ENCODE data around the gene ATG13.

DNA sequence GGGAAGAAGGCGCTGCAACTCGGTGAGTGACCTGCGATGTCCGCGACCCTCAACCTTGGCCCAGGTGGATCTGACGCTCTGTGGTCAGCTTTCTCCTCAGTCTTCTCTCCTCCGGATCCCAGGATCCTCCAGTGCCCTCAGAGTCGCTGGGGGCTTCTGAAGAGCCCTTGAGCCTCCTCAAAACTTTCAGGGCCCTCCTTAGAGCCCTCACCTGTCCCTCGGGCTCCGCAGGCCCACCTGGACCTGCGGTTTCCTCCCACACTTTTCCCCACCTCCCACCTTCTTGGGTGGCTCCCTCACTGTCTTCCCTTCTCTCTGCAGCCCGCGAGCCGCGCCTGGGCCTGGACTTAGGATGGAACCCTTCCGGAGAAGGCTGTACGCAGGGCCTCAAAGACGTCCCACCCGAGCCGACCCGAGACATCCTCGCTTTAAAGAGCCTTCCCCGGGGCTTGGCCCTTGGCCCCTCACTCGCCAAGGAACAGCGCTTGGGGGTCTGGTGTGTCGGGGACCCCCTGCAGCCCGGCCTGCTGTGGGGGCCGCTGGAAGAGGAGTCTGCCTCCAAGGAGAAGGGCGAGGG is 83.8 kb downstream of the ATG13 start:
- TF ChIP-seq, protein P1, sequence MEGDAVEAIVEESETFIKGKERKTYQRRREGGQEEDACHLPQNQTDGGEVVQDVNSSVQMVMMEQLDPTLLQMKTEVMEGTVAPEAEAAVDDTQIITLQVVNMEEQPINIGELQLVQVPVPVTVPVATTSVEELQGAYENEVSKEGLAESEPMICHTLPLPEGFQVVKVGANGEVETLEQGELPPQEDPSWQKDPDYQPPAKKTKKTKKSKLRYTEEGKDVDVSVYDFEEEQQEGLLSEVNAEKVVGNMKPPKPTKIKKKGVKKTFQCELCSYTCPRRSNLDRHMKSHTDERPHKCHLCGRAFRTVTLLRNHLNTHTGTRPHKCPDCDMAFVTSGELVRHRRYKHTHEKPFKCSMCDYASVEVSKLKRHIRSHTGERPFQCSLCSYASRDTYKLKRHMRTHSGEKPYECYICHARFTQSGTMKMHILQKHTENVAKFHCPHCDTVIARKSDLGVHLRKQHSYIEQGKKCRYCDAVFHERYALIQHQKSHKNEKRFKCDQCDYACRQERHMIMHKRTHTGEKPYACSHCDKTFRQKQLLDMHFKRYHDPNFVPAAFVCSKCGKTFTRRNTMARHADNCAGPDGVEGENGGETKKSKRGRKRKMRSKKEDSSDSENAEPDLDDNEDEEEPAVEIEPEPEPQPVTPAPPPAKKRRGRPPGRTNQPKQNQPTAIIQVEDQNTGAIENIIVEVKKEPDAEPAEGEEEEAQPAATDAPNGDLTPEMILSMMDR (IDR thresholded peaks at IDR 0.05; ENCODE audit: low read length) = no peak
- TF ChIP-seq EZH2 (IDR thresholded peaks at IDR 0.05; ENCODE audit: borderline replicate concordance, low read length) = no peak

Measured in OCI-LY1 (cell line).